DND-41 (cell line): ENCODE results near the gene NR6A1.

Source experiments
- ATAC-seq: fragments of 200-7000 bp; cut with Tn5 transposase; 3 replicates; pipeline ENCODE4 v1.9.1; 2021; ENCODE audit warnings: low read depth; ENCODE audit not compliant: insufficient read depth
- DNase-seq: peaks from one replicate; pipeline ENCODE4 v3.0.0-alpha.2; 2020
- H2AFZ ChIP-seq: 2 replicates; pipeline ENCODE4 v1.6.0; 2012; ENCODE audit warnings: low read depth, low read length
- H3K27ac ChIP-seq: 2 replicates; pipeline ENCODE4 v1.5.1; 2012; ENCODE audit warnings: low read length, inconsistent platforms
- H3K27me3 ChIP-seq: fragments of 200-600 bp; sonication (generic); 2 replicates; pipeline ENCODE4 v1.6.0; 2012; ENCODE audit warnings: low read length, mild to moderate bottlenecking, inconsistent platforms; ENCODE audit not compliant: insufficient read depth, poor library complexity
- H3K36me3 ChIP-seq: 2 replicates; pipeline ENCODE4 v1.5.1; 2012; ENCODE audit warnings: low read length, inconsistent platforms; ENCODE audit not compliant: insufficient read depth
- H3K4me1 ChIP-seq: 2 replicates; pipeline ENCODE4 v1.5.1; 2012; ENCODE audit warnings: mild to moderate bottlenecking, low read length; ENCODE audit not compliant: insufficient read depth
- H3K4me2 ChIP-seq: 2 replicates; pipeline ENCODE4 v1.6.0; 2012; ENCODE audit warnings: mild to moderate bottlenecking, moderate library complexity, low read length, inconsistent platforms; ENCODE audit not compliant: insufficient read depth
- H3K4me3 ChIP-seq, 2 experiments: fragments of 200-600 bp in 1 of 2; shearing (Covaris generic) in 1 of 2; 2 replicates each; pipeline ENCODE4 v1.5.1; 2012 to 2016; ENCODE audit warnings: inconsistent platforms in 2 of 2, low read length in 2 of 2, mild to moderate bottlenecking in 2 of 2, low read depth in 1 of 2, moderate library complexity in 1 of 2
- H3K79me2 ChIP-seq: 2 replicates; pipeline ENCODE4 v1.6.0; 2012; ENCODE audit warnings: low read length, inconsistent platforms; ENCODE audit not compliant: insufficient read depth
- H3K9ac ChIP-seq: 2 replicates; pipeline ENCODE4 v1.6.0; 2012; ENCODE audit warnings: low read depth, mild to moderate bottlenecking, inconsistent platforms, low read length, moderate library complexity
- H3K9me3 ChIP-seq: 2 replicates; pipeline ENCODE4 v1.5.1; 2012; ENCODE audit warnings: low read length, moderate library complexity, mild to moderate bottlenecking, inconsistent platforms; ENCODE audit not compliant: insufficient read depth, severe bottlenecking
- H4K20me1 ChIP-seq: 2 replicates; pipeline ENCODE4 v1.6.0; 2012; ENCODE audit warnings: low read length; ENCODE audit not compliant: insufficient read depth
- EZH2 ChIP-seq: IDR thresholded peaks from 3 replicates; pipeline ENCODE4 v1.6.1; 2012; ENCODE audit warnings: borderline replicate concordance, low read depth, mild to moderate bottlenecking, moderate library complexity, low read length, inconsistent platforms; ENCODE audit not compliant: severe bottlenecking
- TF ChIP-seq, protein P1 (sequence below): IDR thresholded peaks from 2 replicates; pipeline ENCODE4 v1.5.1; 2012; ENCODE audit warnings: borderline replicate concordance, low read length, moderate library complexity, mild to moderate bottlenecking; ENCODE audit not compliant: poor library complexity, severe bottlenecking; ENCODE audit errors: extremely low read depth

The NR6A1 gene

DNA sequence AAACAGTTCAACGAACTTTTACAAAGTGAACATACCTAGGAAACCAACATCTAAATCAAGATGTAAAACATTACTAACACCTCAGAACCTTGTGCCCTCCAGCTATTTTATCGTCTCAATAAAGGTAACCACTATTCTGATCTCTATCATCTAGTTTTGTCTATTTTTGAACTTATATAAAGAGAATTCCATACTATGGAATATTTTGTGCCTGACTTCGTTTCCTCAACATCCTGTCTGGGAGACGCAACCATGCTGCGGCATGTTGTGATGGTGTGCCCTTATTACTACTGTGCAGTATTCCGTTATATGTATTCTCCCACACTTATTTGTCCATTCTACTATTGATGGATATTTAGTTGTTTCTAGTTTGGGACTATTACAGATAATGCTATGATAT lies 99.2 kb downstream of the NR6A1 start:
- Histone ChIP-seq H3K36me3 (peaks cover 4% of the 10 kb centered on the region; the same call in 1 of the 2 replicates), H3K27me3 (no peaks in the 10 kb centered on the region), H3K79me2 (peaks cover 87% of the 10 kb centered on the region), H3K27ac (no peak overlapping the region), H3K9ac (no peak overlapping the region), H3K4me3 (no peak overlapping the region), H3K9me3 (no peaks in the 10 kb centered on the region), H4K20me1 (peaks cover 49% of the 10 kb centered on the region), H3K4me1 (peaks cover 11% of the 10 kb centered on the region), H2AFZ (no peak overlapping the region), H3K4me2 (no peak overlapping the region)
- no peak for TF ChIP-seq EZH2
- TF ChIP-seq, protein P1, sequence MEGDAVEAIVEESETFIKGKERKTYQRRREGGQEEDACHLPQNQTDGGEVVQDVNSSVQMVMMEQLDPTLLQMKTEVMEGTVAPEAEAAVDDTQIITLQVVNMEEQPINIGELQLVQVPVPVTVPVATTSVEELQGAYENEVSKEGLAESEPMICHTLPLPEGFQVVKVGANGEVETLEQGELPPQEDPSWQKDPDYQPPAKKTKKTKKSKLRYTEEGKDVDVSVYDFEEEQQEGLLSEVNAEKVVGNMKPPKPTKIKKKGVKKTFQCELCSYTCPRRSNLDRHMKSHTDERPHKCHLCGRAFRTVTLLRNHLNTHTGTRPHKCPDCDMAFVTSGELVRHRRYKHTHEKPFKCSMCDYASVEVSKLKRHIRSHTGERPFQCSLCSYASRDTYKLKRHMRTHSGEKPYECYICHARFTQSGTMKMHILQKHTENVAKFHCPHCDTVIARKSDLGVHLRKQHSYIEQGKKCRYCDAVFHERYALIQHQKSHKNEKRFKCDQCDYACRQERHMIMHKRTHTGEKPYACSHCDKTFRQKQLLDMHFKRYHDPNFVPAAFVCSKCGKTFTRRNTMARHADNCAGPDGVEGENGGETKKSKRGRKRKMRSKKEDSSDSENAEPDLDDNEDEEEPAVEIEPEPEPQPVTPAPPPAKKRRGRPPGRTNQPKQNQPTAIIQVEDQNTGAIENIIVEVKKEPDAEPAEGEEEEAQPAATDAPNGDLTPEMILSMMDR, result no peak
- ATAC-seq (no peak), DNase-seq (no peak)

DNA sequence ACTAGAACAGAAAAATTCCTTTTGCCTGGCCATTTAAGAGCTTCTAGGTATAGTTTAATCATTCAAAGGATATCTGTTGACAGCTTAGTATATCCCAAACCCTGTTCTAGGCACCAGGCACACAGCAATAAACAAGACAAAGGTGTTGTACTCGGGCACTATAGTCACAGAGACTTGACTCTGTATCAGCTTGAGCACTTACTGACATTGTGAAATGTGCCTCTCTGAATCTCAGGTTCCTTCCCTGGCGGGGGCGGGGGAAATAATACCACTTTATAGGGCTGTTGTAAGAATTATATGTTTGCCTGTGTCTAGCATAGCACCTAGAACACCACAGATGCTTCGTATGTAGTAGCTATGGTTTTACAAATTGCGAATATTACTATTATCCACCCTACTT lies 104.5 kb downstream of the NR6A1 start:
- peaks cover 32% of the 10 kb centered on the region; the same call in 1 of the 2 replicates for H4K20me1 ChIP-seq
- TF ChIP-seq, protein P1, result no peak
- no peak for TF ChIP-seq EZH2
- H3K4me1 ChIP-seq, result peaks cover 11% of the 10 kb centered on the region
- H3K79me2 ChIP-seq, result peaks cover 99% of the 10 kb centered on the region
- H3K27me3 ChIP-seq, result no peaks in the 10 kb centered on the region
- no peak overlapping the region for H3K9ac ChIP-seq
- DNase-seq (no peak), ATAC-seq (no peak)
- H3K4me2 ChIP-seq, result no peak overlapping the region
- H2AFZ ChIP-seq, result no peak overlapping the region
- H3K27ac ChIP-seq, result no peak overlapping the region
- peaks cover 15% of the 10 kb centered on the region for H3K36me3 ChIP-seq
- no peaks in the 10 kb centered on the region for H3K9me3 ChIP-seq
- H3K4me3 ChIP-seq, result no peak overlapping the region

DNA sequence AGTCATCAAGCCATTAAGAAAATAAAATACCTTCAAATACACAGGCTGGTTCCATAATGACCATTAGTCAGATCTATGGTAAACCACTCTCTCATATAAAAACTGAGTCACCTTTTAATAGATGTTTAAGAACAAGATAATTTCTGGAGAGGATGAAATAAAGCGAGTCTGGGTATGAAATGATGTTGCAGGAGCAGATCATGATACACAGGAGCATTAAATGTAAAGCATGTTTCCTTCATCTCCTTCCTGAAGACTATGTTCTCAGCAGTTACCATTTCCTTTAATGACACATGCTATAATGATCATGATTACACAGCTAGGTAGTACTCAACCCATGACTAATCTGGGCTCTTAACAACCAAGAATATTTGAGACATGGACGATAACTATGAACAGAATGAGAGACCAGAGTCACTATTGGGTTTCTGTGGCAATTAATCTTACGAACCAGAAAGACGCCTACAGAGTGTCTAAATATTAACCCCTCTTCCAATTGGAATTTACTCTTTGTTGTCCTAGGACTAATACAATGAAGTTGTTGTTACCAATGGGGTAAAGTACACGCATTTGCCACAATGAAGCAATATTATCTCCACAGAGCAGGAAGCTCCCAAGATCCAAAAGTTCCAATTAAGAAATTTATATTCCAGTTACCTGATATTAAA lies 105.6 kb downstream of the NR6A1 start:
- Histone ChIP-seq H3K9ac (no peak overlapping the region), H3K4me3 (no peak overlapping the region), H4K20me1 (peaks cover 28% of the 10 kb centered on the region; the same call in 1 of the 2 replicates), H3K9me3 (no peaks in the 10 kb centered on the region), H3K4me2 (no peak overlapping the region), H2AFZ (no peak overlapping the region), H3K79me2 (peaks cover 99% of the 10 kb centered on the region), H3K27me3 (no peaks in the 10 kb centered on the region), H3K27ac (no peak overlapping the region), H3K4me1 (peaks cover 22% of the 10 kb centered on the region), H3K36me3 (peaks cover 15% of the 10 kb centered on the region)
- ATAC-seq (no peak), DNase-seq (no peak)
- TF ChIP-seq EZH2, result no peak
- TF ChIP-seq, protein P1, result no peak
